GM19023 (cell line): ENCODE data around the gene ARHGEF6.
"Not testable (repeated sequence)": the region's sequence is repeated elsewhere in the genome, so short reads cannot be mapped to it uniquely, and the experiment has no call there.

ENCODE experiments used
- ATAC-seq: cut with Tn5 transposase; IDR thresholded peaks from one replicate; pipeline ENCODE4 v1.9.1; 2021; ENCODE audit warnings: mild to moderate bottlenecking, moderate library complexity; ENCODE audit not compliant: unreplicated experiment

The ARHGEF6 gene

GRCh38 chrX:136780763-136781162, at the start of gene ARHGEF6:
Gene ARHGEF6 (minus strand): TSS chrX:136780932. CDS start chrX:136780882, 50 bp downstream.
- no peak for ATAC-seq

- no peak for ATAC-seq
Observed at GRCh38 chrX:136829413-136829812, 48.7 kb upstream of the ARHGEF6 start.

DNA sequence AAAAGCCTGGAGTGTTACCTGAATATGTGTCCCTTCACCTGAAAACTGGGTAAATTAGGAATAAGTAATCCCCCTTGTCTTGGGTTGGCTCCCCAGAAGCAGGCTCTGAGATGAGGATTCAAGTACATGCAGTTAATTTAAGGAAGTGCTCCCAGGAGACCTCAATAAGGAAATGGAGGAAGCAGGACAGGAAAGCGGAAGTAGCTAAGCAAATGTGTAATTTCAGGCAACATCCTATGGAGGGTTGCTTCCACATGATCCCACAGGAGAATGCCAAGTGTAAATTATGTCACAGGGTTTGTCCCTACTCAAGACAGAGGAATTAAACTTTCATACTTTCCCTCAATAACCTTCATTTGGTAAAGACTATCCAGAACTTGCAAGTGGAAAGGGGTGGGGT, 48.1 kb upstream of the ARHGEF6 start:
- ATAC-seq = no peak

DNA sequence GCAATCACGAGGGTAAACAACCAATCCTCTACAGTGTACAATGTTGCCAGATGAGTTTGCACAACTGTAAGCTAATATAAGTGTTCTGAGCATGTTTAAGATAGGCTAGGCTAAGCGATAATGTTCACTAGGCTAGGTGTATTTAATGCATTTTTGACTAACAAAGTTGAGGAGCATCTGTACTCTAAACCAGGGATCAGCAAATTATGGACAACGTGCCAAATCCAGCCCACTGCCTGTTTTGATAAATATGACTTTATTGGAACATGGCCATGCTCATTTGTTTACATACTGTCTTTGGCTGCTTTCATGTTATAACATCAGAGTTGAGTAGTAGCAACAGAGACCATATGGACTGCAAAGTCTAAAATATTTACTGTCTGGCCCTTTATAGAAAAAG, 46.3 kb upstream of the ARHGEF6 start:
- ATAC-seq = no peak

DNA sequence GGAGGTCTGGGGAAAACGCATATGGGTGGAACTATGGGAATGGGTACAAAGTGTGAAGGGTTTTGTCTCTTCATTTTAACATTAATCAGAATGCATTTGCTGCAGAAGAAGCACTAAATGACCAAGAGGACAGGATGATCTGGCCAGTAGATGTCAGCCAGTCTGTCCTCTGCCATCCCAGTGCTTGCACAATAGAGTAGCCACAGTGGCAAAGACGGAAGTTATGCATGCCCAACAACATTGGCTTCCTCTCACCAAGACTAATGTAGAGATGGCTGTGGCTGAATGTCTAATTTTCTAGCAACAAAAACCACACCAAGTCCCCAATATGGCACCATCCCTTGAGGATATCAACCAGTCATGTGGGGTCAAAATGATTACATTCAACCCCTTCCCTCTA, 45.0 kb upstream of the ARHGEF6 start:
- ATAC-seq = no peak

- ATAC-seq = no peak
Observed at GRCh38 chrX:136823175-136823574, 42.4 kb upstream of the ARHGEF6 start.

DNA sequence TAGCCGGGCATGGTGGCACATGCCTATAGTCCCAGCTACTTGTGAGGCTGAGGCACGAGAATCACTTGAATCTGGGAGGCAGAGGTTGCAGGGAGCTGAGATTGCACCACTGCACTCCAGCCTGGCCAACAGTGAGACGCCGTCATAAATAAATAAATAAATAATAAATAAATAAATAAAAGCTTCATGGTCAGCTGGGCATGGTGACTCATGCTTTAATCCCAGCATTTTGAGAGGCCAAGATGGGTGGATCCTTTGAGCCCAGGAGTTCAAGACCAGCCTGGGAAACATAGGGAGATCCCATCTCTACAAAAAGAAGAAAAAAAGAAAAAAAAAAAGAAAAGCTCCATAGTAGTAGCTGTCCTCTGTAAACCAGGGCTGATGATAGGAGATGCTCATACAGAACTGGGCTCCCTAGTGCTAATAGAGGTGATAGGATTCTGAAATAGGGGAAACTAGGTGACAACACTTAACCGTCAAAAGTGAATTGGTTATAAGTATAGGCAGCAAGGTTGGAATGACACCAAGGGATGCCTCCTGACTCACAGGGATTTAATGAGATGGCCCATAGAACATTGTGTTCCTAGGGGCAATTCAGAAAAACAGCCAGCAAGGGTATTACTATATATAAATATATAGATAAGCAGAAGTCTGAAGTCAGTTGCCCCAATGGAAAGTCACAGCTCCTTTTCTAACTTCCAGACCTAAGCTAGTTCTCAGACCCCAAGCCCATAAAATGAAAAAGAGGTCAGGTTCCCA, 41.8 kb upstream of the ARHGEF6 start:
- no peak for ATAC-seq

GRCh38 chrX:136819756-136820155, 39.0 kb upstream of the ARHGEF6 start:
- ATAC-seq = not testable (repeated sequence)

DNA sequence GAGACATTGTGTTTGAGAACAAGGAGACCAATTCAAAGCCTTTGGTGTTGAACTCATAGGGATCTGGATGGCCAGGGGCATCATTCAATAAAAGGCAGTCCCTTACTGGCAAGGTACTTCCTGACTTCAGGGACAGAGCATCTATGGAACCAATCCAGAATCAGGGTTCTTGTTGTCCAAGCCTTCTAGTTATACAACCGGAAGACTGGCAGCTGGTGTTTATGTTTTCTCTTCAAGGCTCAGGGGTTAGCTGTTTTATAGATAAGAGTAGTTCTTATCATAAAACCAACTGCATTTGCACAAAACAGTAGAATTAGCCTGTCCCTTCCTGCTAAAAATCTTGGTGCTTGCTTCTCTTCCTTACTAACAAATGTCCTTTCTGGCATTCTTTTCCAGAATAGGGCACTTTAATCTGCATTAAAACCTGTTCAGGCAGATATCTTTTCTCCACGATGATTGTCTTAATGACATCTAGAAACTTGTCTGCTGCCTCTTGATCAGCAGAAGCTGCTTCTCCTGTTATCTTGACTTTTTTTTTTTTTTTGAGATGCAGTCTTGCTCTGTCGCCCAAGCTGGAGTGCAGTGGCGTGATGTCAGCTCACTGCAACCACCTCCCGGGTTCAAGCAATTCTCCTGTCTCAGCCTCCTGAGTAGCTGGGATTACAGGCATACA, 38.4 kb upstream of the ARHGEF6 start:
- ATAC-seq = no peak

GRCh38 chrX:136816975-136817374, 36.2 kb upstream of the ARHGEF6 start:
- no peak for ATAC-seq

DNA sequence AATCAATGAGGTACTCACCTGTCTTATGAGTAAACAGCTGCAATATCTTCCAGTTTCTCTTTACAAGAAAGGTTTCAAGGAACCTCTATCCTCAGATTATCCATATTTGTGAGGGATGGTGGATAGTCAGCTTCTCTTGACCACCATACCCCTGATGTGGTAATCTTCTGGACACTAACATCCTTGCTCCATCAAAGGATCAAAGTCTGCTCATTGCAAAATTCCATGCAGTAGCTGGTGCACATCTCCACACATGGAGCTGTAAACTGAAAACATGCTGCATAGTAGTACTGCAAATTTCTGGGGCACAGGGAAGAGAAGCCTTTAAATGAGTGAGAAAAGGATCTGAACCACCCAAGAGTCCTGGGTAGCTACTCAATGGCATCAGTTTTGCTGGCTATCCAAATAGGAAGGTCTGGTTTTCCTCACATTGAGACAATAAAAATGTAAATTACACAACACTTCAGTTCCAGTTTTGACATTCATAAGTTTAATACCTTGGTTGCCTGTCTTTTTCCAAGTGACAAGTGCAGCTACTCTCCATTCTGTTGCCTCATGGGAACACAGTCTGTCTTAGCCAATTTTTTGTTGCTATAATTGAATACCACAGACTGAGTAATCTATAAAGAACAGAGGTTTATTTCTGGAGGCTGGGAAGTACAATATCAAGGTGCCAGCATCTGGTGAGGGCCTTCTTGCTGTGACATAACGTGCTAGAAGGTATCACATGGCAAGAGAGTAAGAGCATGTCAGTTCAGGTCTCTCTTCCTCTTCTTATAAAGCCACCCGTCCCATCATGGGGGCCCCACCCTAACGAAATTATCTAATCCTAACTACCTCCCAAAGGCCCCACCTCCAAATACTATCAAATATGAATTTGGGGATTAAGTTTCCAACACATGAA, 34.4 kb upstream of the ARHGEF6 start:
- ATAC-seq = no peak

DNA sequence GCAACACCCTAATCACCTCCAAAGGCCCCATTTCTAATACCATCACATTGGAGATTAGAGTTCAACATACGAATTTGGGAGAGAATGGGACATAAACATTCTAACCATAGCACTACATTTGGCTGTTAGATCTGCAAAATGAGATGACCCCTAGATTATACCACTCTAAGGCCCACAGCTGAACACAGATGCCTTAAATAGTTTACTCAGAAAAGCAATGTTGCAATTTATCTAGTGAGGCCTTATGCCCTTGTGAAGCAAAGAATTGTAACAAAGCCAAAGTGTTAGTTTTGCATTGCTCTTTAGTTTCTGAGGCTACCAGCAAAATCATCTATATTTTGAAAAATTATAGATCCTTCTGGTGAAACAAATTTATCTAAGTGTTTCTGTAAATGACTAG, 31.6 kb upstream of the ARHGEF6 start:
- ATAC-seq = no peak

DNA sequence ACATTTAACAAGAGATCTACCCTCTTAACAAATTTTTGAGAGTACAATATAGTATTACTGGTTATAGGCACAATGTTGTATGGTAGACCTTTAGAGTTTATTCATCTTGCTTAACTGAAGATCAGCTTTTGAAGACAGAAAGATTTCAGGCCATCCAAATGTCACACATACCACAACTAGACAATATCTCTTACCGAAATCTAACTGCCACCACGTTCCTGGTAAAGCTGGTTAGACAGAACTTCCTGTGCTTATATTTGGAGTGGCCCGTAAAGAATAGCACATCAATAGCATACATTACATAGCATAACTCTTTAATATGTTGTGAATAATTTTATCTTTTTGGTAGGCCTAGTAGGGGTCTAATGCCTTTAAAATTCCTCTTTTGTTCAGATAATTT, 29.8 kb upstream of the ARHGEF6 start:
- no peak for ATAC-seq

- no peak for ATAC-seq
Observed at GRCh38 chrX:136806891-136807410, 26.2 kb upstream of the ARHGEF6 start.

DNA sequence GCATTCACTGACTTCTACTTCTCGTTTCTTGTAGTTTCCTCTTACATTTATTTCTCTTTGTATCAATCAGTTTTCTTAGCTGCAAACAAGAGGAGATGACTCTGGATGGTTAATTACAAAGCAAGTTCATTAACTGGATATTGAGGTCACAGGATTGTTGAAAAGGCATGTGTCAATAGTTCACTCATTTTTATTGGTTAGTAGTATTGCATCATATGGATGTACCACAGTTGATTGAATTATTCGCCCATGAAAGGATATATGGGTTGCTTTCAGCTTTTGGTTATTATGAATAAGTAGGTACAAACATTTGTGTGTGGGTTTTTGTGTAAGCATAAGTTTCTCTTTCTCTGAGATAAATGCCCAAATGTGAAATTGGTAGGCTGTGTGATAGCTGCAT, 21.8 kb upstream of the ARHGEF6 start:
- ATAC-seq = no peak

GRCh38 chrX:136797787-136798186, 17.1 kb upstream of the ARHGEF6 start:
- no peak for ATAC-seq

DNA sequence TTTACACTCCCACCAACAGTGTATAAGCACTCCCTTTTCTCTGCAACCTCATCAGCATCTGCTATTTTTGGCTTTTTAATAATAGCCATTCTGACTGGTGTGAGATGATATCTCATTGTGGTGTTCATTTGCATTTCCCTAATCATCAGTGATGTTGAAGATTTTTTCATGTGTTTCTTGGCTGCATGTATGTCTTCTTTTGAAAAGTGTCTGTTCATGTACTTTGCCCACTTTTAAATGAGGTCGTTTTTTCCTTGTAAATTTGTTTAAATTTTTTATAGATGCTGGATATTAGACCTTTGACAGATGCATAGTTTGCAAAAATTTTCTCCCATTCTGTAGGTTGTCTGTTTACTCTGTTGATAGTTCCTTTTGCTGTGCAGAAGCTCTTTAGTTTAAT, 14.4 kb upstream of the ARHGEF6 start:
- not testable (repeated sequence) for ATAC-seq

- not testable (repeated sequence) for ATAC-seq
Observed at GRCh38 chrX:136794660-136795059, 13.9 kb upstream of the ARHGEF6 start.

- no peak for ATAC-seq
Observed at GRCh38 chrX:136794080-136794479, 13.3 kb upstream of the ARHGEF6 start.

DNA sequence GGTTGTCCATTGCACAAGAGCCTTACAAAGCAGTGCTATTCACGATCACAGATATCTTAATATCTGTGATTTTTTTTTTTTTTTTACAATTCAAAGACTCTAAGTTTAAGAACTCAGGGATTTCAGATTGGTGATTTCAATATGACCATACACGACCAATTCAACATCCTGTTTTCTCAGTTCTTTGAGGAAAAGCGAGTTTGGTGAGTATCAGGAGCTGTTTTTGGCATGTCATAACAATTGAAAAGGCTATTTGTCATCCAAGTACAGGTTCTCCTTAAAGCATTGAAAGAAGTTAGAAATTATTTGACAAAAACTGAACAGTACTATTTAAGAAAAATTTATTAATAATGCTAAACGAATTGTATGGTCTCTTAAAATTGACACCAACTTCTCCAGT, 9.1 kb upstream of the ARHGEF6 start:
- no peak for ATAC-seq

- ATAC-seq = no peak
Observed at GRCh38 chrX:136784231-136784630, 3.5 kb upstream of the ARHGEF6 start.
